ENCODE results near the gene ABLIM2.

ABLIM2 gene

GRCh38 chr4:8123870-8124269, 34.7 kb downstream of the ABLIM2 start:
- Histone ChIP-seq H3K4me3 (replicated peaks; ENCODE audit: low read depth, low read length) (no peak overlapping the region), H3K27me3 (replicated peaks; ENCODE audit: control insufficient read depth, insufficient read depth, low read length) (no peaks in the 10 kb centered on the region; the same call in 1 of the 2 replicates), H3K36me3 (ENCODE audit: control insufficient read depth, insufficient read depth, low read length) (no peaks in the 10 kb centered on the region)
- TF ChIP-seq, protein P1, sequence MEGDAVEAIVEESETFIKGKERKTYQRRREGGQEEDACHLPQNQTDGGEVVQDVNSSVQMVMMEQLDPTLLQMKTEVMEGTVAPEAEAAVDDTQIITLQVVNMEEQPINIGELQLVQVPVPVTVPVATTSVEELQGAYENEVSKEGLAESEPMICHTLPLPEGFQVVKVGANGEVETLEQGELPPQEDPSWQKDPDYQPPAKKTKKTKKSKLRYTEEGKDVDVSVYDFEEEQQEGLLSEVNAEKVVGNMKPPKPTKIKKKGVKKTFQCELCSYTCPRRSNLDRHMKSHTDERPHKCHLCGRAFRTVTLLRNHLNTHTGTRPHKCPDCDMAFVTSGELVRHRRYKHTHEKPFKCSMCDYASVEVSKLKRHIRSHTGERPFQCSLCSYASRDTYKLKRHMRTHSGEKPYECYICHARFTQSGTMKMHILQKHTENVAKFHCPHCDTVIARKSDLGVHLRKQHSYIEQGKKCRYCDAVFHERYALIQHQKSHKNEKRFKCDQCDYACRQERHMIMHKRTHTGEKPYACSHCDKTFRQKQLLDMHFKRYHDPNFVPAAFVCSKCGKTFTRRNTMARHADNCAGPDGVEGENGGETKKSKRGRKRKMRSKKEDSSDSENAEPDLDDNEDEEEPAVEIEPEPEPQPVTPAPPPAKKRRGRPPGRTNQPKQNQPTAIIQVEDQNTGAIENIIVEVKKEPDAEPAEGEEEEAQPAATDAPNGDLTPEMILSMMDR (IDR thresholded peaks at IDR 0.05; ENCODE audit: insufficient read depth, low read length, poor library complexity, severe bottlenecking): no peak
- no peak for DNase-seq (ENCODE audit: extremely low read depth, insufficient read length)

- DNase-seq (ENCODE audit: extremely low read depth, insufficient read length): no peak
- no peaks in the 10 kb centered on the region; the same call in 1 of the 2 replicates for H3K27me3 ChIP-seq (replicated peaks; ENCODE audit: control insufficient read depth, insufficient read depth, low read length)
- no peaks in the 10 kb centered on the region for H3K36me3 ChIP-seq (ENCODE audit: control insufficient read depth, insufficient read depth, low read length)
- no peak overlapping the region for H3K4me3 ChIP-seq (replicated peaks; ENCODE audit: low read depth, low read length)
- TF ChIP-seq, protein P1 (IDR thresholded peaks at IDR 0.05; ENCODE audit: insufficient read depth, low read length, poor library complexity, severe bottlenecking): no peak
Observed at GRCh38 chr4:8123389-8123788, 35.2 kb downstream of the ABLIM2 start.

GRCh38 chr4:8122746-8123145, 35.9 kb downstream of the ABLIM2 start:
- TF ChIP-seq, protein P1 (IDR thresholded peaks at IDR 0.05; ENCODE audit: insufficient read depth, low read length, poor library complexity, severe bottlenecking): no peak
- Histone ChIP-seq H3K27me3 (replicated peaks; ENCODE audit: control insufficient read depth, insufficient read depth, low read length) (no peaks in the 10 kb centered on the region; the same call in 1 of the 2 replicates), H3K4me3 (replicated peaks; ENCODE audit: low read depth, low read length) (no peak overlapping the region), H3K36me3 (ENCODE audit: control insufficient read depth, insufficient read depth, low read length) (no peaks in the 10 kb centered on the region)
- DNase-seq (ENCODE audit: extremely low read depth, insufficient read length): no peak

- TF ChIP-seq, protein P1 (IDR thresholded peaks at IDR 0.05; ENCODE audit: insufficient read depth, low read length, poor library complexity, severe bottlenecking): no peak
- no peaks in the 10 kb centered on the region; the same call in 1 of the 2 replicates for H3K27me3 ChIP-seq (replicated peaks; ENCODE audit: control insufficient read depth, insufficient read depth, low read length)
- H3K4me3 ChIP-seq (replicated peaks; ENCODE audit: low read depth, low read length): no peak overlapping the region
- no peak for DNase-seq (ENCODE audit: extremely low read depth, insufficient read length)
- H3K36me3 ChIP-seq (ENCODE audit: control insufficient read depth, insufficient read depth, low read length): no peaks in the 10 kb centered on the region
Observed at GRCh38 chr4:8121292-8122015, 37.2 kb downstream of the ABLIM2 start.

GRCh38 chr4:8120501-8120900, 38.1 kb downstream of the ABLIM2 start:
- TF ChIP-seq, protein P1 (IDR thresholded peaks at IDR 0.05; ENCODE audit: insufficient read depth, low read length, poor library complexity, severe bottlenecking): no peak
- Histone ChIP-seq H3K36me3 (ENCODE audit: control insufficient read depth, insufficient read depth, low read length) (no peaks in the 10 kb centered on the region), H3K4me3 (replicated peaks; ENCODE audit: low read depth, low read length) (no peak overlapping the region), H3K27me3 (replicated peaks; ENCODE audit: control insufficient read depth, insufficient read depth, low read length) (no peaks in the 10 kb centered on the region)
- DNase-seq (ENCODE audit: extremely low read depth, insufficient read length): no peak

Data from GM06990 (cell line).